Stimulated activated naive B cell treated with anti-CD40 and anti-IgM and Interleukin-4, amounts not matched to agents 10 μg/mL and 1 μg/mL and 100 μg/mL, for 72 hours (primary cell): ENCODE data around the gene ZSCAN18.

Experiments used
- ATAC-seq, 2 donors: fragments of 150-1000 bp; cut with Tn5 transposase; replicated peaks; 2 replicates each; pipeline ENCODE4 v1.10.0; 2021; ENCODE audit warnings: moderate library complexity in 1 of 2
- DNase-seq: peaks from one replicate; pipeline ENCODE4 v3.0.0; 2021
- H3K27ac Mint-ChIP-seq: one replicate; pipeline ENCODE4 v1.8.0; 2022; ENCODE audit warnings: mild to moderate bottlenecking, mixed read lengths
- H3K27me3 Mint-ChIP-seq, 2 donors: one replicate each; pipeline ENCODE4 v1.8.0; 2022; ENCODE audit warnings: mixed read lengths in 2 of 2
- H3K36me3 Mint-ChIP-seq, 2 donors: one replicate each; pipeline ENCODE4 v1.8.0; 2022; ENCODE audit warnings: mixed read lengths in 2 of 2, mild to moderate bottlenecking in 1 of 2
- H3K4me1 Mint-ChIP-seq, 2 donors: one replicate each; pipeline ENCODE4 v1.8.0; 2022; ENCODE audit warnings: mixed read lengths in 2 of 2, mild to moderate bottlenecking in 1 of 2
- H3K4me3 Mint-ChIP-seq, 2 donors: one replicate each; pipeline ENCODE4 v1.8.0; 2022; ENCODE audit warnings: mild to moderate bottlenecking in 2 of 2, mixed read lengths in 2 of 2, moderate library complexity in 1 of 2
- H3K9me3 Mint-ChIP-seq, 2 donors: one replicate each; pipeline ENCODE4 v1.8.0; 2022; ENCODE audit warnings: mixed read lengths in 2 of 2, mild to moderate bottlenecking in 1 of 2

Gene ZSCAN18

GRCh38 chr19:58063712-58064111 is 34.3 kb downstream of the ZSCAN18 start:
- Mint-ChIP-seq H3K36me3 (peaks cover 68% of the 10 kb centered on the region in 2 donors), H3K27ac (no peak overlapping the region), H3K4me3 (no peak overlapping the region), H3K4me1 (peaks cover 3 to 8% of the 10 kb centered on the region in 2 donors), H3K27me3 (no peaks in the 10 kb centered on the region), H3K9me3 (peaks cover 36 to 37% of the 10 kb centered on the region in 2 donors)
- no peak for DNase-seq
- ATAC-seq: no peak

DNA sequence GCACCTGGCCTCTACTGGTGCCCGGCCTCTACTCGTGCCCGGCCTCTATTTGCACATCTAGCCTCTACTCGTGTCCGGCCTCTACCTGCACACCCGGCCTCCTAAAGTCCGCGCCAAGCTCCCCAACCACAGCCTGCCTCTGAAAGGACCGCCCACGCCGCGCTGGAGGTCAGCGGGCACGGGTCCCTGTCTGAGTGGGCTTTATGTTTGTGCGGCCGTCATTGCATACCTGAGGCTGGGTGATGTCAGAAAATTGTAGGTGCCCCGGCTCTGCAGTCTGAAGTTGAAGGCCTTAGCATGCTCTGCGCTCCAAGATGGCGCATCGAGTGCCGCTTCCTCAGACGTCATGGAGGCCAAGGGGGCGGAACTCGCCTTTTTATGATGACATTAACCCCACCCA is 37.8 kb downstream of the ZSCAN18 start:
- H3K27me3 Mint-ChIP-seq: peaks cover 12% of the 10 kb centered on the region in 2 donors
- DNase-seq (no peak), ATAC-seq (no peak)
- H3K4me1 Mint-ChIP-seq: peaks cover 6 to 15% of the 10 kb centered on the region in 2 donors
- H3K36me3 Mint-ChIP-seq: peaks cover 38 to 49% of the 10 kb centered on the region in 2 donors
- peak overlapping the region; percentile 81 to 91 for H3K4me3 Mint-ChIP-seq
- peaks cover 14% of the 10 kb centered on the region in 2 donors for H3K9me3 Mint-ChIP-seq
- peak overlapping the region; percentile 95 for H3K27ac Mint-ChIP-seq

DNA sequence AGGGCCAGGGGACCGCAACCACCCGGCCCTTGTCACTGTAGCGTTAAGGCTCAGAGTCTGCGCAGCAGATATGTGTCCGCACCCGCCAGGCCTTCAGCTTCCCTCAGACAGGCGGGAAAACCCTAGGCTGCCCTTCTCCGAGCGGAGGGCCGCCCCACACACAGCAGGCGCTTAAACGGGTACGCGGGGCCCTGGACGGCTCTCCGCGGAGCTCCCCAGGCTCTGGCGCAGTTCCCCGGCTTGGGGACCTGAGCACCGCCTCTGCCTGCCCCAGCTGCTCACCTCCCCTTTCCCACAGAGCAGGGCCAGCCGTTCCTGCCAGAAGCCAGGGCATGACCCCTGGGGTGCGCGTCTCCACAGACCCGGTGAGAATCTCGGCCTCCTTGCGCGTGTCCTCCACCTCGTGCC is 38.4 kb downstream of the ZSCAN18 start:
- peaks cover 6 to 18% of the 10 kb centered on the region in 2 donors for H3K4me1 Mint-ChIP-seq
- H3K9me3 Mint-ChIP-seq: peaks cover 14% of the 10 kb centered on the region in 2 donors
- H3K27me3 Mint-ChIP-seq: peaks cover 15 to 18% of the 10 kb centered on the region in 2 donors
- ATAC-seq (peak; percentile 49 to 55), DNase-seq (no peak)
- peaks cover 37 to 46% of the 10 kb centered on the region in 2 donors for H3K36me3 Mint-ChIP-seq
- H3K4me3 Mint-ChIP-seq: peak overlapping the region; percentile 81 to 91
- H3K27ac Mint-ChIP-seq: peak overlapping the region; percentile 95

DNA sequence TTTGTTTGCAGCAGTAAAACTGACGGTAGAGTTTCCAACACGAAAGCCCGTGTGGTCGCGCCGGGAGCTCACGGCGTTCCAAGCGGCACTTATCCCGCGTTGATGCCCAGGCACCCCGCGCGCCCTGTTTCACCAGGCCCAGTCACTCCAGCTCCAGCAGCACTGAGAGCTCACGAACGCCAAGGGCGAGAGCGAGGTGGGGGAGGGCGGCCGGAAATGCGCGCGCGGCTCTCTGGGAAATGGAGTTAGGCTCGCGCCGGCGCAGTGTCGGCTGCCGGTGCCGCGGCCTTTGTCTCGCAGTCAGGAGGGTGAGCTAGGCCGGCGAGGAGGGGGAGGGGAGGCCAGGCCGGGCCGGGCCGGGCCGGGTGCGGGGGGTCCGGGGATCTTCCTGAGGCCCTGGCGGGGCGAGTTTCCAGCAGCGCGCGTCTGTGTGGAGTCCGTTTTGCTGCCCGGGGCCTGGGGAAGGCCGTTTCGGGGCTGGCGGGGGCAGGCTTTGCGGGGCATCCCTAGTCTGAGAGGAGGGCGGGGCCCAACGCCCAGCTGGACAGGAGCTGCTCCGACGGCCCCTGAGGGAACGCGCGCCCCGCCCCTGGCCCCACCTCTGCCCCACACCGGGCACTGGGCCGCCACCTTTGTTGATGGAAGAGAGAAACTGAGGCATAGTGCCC is 38.9 kb downstream of the ZSCAN18 start, which contains the start of gene ZNF135:
ZNF135 (plus strand) TSS at position 280 of the 668 bp plus-strand sequence. CDS start 721 bp downstream, outside the sequence.
- peaks cover 36 to 45% of the 10 kb centered on the region in 2 donors for H3K36me3 Mint-ChIP-seq
- ATAC-seq (peak; percentile 92 to 93), DNase-seq (peak; percentile 86)
- H3K4me1 Mint-ChIP-seq: peaks cover 8 to 18% of the 10 kb centered on the region in 2 donors
- H3K4me3 Mint-ChIP-seq: peak within 1 kb of the TSS; percentile 81 to 91
- peaks cover 12 to 15% of the 10 kb centered on the region in 2 donors for H3K9me3 Mint-ChIP-seq
- peak within 1 kb of the TSS; percentile 95 for H3K27ac Mint-ChIP-seq
- peaks cover 19 to 22% of the 10 kb centered on the region in 2 donors for H3K27me3 Mint-ChIP-seq

DNA sequence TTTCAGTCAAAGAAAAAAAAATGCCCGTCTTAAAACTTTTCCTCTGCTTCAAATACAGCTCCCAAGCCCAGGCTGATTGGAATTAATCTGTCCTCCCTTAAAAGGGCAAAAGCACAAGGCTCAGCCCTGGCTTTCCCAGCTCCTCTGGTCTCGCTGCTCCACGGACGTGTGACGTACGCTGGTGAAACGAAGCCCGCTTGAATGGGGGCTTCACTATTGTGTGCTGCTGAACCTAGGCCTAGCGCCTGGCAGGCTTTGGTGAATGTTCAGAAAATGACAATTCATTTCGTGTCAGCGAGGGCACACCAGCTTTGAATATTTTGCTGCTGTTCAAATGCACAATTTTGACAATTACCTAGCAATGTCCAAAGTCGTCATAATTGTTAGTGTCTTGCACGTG is 39.6 kb downstream of the ZSCAN18 start:
- Mint-ChIP-seq H3K4me1 (peaks cover 8 to 18% of the 10 kb centered on the region in 2 donors), H3K36me3 (peaks cover 30 to 38% of the 10 kb centered on the region in 2 donors), H3K9me3 (peaks cover 6 to 13% of the 10 kb centered on the region in 2 donors), H3K27me3 (peaks cover 19 to 22% of the 10 kb centered on the region in 2 donors), H3K4me3 (peak overlapping the region; percentile 81 to 91), H3K27ac (peak overlapping the region; percentile 95)
- ATAC-seq (no peak), DNase-seq (no peak)

DNA sequence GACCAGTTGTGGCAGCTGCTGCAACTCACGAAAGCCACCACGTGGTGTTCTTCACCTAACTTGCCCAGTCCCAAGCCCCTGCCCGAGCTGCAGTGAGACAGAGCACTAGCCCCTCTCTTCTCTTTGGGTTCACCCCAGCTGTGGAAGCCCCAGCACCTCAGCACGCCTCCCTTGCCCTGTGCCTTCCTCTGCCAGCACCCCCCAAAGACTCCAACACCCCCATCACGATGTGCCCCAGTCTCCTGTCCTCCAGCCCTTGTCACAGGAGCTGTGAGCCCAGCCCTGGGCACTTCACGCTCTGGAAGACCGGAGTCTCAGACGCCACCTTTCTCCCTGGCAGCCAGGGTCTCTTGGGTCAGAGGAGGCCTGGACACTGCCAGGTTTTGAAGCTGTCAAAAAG is 41.2 kb downstream of the ZSCAN18 start:
- Mint-ChIP-seq H3K4me3 (no peak overlapping the region), H3K36me3 (peaks cover 22 to 32% of the 10 kb centered on the region in 2 donors), H3K27me3 (peaks cover 19 to 22% of the 10 kb centered on the region in 2 donors), H3K9me3 (peaks cover 7 to 13% of the 10 kb centered on the region in 2 donors), H3K27ac (no peak overlapping the region), H3K4me1 (peaks cover 8 to 18% of the 10 kb centered on the region in 2 donors)
- DNase-seq: no peak
- no peak for ATAC-seq

DNA sequence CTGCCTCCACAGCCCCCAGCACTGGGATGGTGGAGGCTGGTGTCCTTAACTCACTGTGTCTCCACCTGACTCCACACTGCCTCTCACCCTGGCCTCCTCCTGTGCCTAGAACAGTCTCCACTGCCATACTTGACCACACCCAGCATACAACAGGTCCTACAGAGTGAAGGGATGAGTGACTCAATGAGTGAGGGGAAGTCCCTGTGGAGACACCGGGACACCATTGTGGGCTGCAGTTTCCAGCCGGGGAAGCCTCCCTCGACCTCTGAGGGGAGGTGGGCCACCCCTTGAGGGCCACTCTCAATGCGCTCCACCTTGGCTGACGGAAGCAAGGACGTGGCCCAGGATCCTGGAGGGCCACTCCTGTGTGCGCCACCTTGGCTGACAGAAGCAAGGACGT is 41.8 kb downstream of the ZSCAN18 start:
- Mint-ChIP-seq H3K9me3 (peaks cover 11% of the 10 kb centered on the region in 2 donors), H3K27me3 (peaks cover 19 to 22% of the 10 kb centered on the region in 2 donors), H3K27ac (no peak overlapping the region), H3K36me3 (peaks cover 20 to 34% of the 10 kb centered on the region in 2 donors), H3K4me1 (peaks cover 8 to 18% of the 10 kb centered on the region in 2 donors), H3K4me3 (peak overlapping the region in 1 of 2 donors; percentile 4)
- no peak for ATAC-seq
- DNase-seq: no peak

GRCh38 chr19:58054901-58055874 is 42.8 kb downstream of the ZSCAN18 start:
- peak overlapping the region; percentile 63 for H3K27ac Mint-ChIP-seq

DNA sequence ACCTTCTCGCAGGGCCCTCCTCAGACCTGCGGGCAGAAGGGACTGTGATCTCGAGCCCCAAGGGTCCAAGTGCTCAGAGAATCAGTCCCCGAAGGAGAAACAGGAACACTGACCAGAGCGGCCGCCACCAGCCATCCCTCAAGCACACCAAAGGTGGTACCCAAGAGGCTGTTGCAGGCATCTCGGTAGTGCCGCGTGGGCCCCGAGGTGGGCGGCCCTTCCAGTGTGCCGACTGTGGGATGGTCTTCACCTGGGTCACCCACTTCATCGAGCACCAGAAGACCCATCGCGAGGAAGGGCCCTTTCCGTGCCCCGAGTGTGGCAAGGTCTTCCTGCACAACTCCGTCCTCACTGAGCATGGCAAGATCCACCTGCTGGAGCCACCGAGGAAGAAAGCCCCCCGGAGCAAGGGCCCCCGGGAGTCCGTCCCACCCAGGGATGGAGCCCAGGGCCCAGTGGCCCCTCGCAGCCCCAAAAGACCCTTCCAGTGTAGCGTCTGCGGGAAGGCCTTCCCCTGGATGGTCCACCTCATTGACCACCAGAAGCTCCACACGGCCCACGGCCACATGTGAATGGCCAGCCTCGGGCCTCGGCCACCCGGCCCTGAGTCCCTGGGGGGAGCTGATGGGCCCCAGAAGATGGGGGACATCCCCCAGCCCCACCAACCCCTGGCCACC is 44.4 kb downstream of the ZSCAN18 start:
- H3K4me3 Mint-ChIP-seq: no peak overlapping the region
- DNase-seq (no peak), ATAC-seq (no peak)
- H3K27ac Mint-ChIP-seq: no peak overlapping the region
- peaks cover 21 to 27% of the 10 kb centered on the region in 2 donors for H3K9me3 Mint-ChIP-seq
- H3K36me3 Mint-ChIP-seq: peaks cover 15 to 30% of the 10 kb centered on the region in 2 donors
- peaks cover 19 to 22% of the 10 kb centered on the region in 2 donors for H3K27me3 Mint-ChIP-seq
- H3K4me1 Mint-ChIP-seq: peaks cover 5 to 9% of the 10 kb centered on the region in 2 donors

More at GRCh38 chr19:58054901-58055874, 42.8 kb downstream of the ZSCAN18 start:
- peaks cover 17 to 31% of the 10 kb centered on the region in 2 donors for H3K36me3 Mint-ChIP-seq
- peaks cover 15 to 18% of the 10 kb centered on the region in 2 donors for H3K9me3 Mint-ChIP-seq
- H3K4me3 Mint-ChIP-seq: peak overlapping the region; percentile 58 to 77
- peaks cover 19 to 22% of the 10 kb centered on the region in 2 donors for H3K27me3 Mint-ChIP-seq
- H3K4me1 Mint-ChIP-seq: peaks cover 8 to 16% of the 10 kb centered on the region in 2 donors
- DNase-seq: no peak
- ATAC-seq: no peak

GRCh38 chr19:58052256-58052655 is 45.8 kb downstream of the ZSCAN18 start:
- Mint-ChIP-seq H3K27me3 (peaks cover 19 to 22% of the 10 kb centered on the region in 2 donors), H3K27ac (no peak overlapping the region), H3K4me1 (peaks cover 2 to 5% of the 10 kb centered on the region in 2 donors), H3K9me3 (peaks cover 22 to 27% of the 10 kb centered on the region in 2 donors), H3K4me3 (no peak overlapping the region), H3K36me3 (peaks cover 15 to 28% of the 10 kb centered on the region in 2 donors)
- no peak for ATAC-seq
- no peak for DNase-seq

GRCh38 chr19:58047672-58048071 is 50.4 kb downstream of the ZSCAN18 start:
- peaks cover 5 to 19% of the 10 kb centered on the region in 2 donors for H3K36me3 Mint-ChIP-seq
- H3K27me3 Mint-ChIP-seq: peaks cover 0 to 6% of the 10 kb centered on the region in 2 donors
- H3K27ac Mint-ChIP-seq: no peak overlapping the region
- no peak overlapping the region for H3K4me3 Mint-ChIP-seq
- DNase-seq (no peak), ATAC-seq (no peak)
- no peaks in the 10 kb centered on the region for H3K4me1 Mint-ChIP-seq
- peaks cover 22 to 32% of the 10 kb centered on the region in 2 donors for H3K9me3 Mint-ChIP-seq

DNA sequence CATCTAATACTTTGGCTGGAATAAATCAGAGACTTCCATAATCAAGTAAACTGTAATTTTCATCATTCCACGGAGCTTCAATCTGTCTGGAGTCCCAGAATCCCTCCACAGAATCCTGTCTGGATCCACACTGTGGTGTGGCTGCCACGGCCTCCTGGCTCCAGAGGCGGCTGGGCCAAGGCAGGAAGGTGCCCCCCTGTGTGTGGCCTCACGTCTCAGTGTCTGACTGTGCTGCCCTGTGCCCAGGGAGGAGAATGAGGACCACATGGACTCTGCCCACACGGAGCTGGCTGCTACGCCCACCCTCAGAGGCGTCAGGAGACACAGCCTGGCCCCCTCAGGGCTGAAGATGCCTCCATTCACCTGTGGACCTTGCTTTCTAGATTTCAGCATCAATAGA is 51.2 kb downstream of the ZSCAN18 start:
- no peak for DNase-seq
- H3K4me1 Mint-ChIP-seq: no peaks in the 10 kb centered on the region
- peaks cover 9 to 16% of the 10 kb centered on the region in 2 donors for H3K36me3 Mint-ChIP-seq
- peaks cover 1 to 14% of the 10 kb centered on the region in 2 donors for H3K27me3 Mint-ChIP-seq
- no peak for ATAC-seq
- peaks cover 22 to 31% of the 10 kb centered on the region in 2 donors for H3K9me3 Mint-ChIP-seq
- no peak overlapping the region for H3K4me3 Mint-ChIP-seq
- no peak overlapping the region for H3K27ac Mint-ChIP-seq

DNA sequence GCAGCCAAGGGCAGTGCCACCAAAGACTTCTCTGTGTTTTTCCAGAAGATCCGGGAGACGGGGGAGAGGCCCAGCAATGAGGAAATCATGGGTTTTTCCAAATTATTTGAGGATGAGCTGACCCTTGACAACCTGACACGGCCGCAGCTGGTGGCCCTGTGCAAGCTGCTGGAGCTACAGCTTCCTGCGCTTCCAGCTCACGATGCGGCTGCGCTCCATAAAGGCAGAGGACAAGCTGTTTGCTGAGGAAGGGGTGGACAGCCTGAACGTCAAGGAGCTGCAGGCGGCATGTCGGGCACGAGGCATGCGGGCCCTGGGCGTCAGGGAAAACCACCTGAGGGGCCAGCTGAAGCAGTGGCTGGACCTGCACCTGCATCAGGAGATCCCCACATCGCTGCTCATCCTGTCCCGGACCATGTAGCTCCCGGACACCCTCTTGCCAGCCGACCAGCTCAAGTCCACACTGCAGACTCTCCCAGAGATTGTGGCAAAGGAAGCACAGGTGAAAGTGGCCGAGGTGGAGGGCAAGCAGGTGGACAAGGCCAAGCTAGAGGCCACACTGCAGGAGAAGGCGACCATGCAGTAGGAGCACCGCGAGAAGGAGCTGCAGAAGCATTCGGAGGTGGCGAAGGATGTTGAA is 52.5 kb downstream of the ZSCAN18 start:
- H3K27ac Mint-ChIP-seq: peak overlapping the region; percentile 44
- H3K4me1 Mint-ChIP-seq: no peaks in the 10 kb centered on the region
- H3K27me3 Mint-ChIP-seq: peaks cover 12 to 25% of the 10 kb centered on the region in 2 donors
- no peak for DNase-seq
- ATAC-seq: no peak
- peaks cover 7 to 14% of the 10 kb centered on the region in 2 donors for H3K36me3 Mint-ChIP-seq
- H3K4me3 Mint-ChIP-seq: no peak overlapping the region
- H3K9me3 Mint-ChIP-seq: peaks cover 21 to 22% of the 10 kb centered on the region in 2 donors
